Lower lobe of right lung (tissue), 2 donors: ENCODE results near the gene GRIK1. TPM values are rescaled to one million over a fixed set of nuclear protein-coding genes. Genes with fewer than 3 reads are reported as not detected.

ENCODE experiments used
- ATAC-seq, 2 donors: fragments of 200-7000 bp; cut with Tn5 transposase; one replicate each; pipeline ENCODE4 v1.9.1; 2020 to 2022; ENCODE audit warnings: mild to moderate bottlenecking in 2 of 2, moderate library complexity in 2 of 2
- DNase-seq: peaks from one replicate; pipeline ENCODE4 v3.0.0-alpha.2; 2020
- H3K27ac ChIP-seq: fragments of 200-600 bp; one replicate; pipeline ENCODE4 v1.8.0; 2022
- H3K27me3 ChIP-seq: fragments of 200-600 bp; one replicate; pipeline ENCODE4 v1.8.0; 2022; ENCODE audit warnings: low read depth
- H3K36me3 ChIP-seq: fragments of 200-600 bp; one replicate; pipeline ENCODE4 v1.8.0; 2022; ENCODE audit warnings: mild to moderate bottlenecking
- H3K4me1 ChIP-seq: fragments of 200-600 bp; one replicate; pipeline ENCODE4 v1.8.0; 2022
- H3K4me3 ChIP-seq: fragments of 200-600 bp; one replicate; pipeline ENCODE4 v1.8.0; 2022; ENCODE audit warnings: mild to moderate bottlenecking
- H3K9me3 ChIP-seq: fragments of 200-600 bp; one replicate; pipeline ENCODE4 v1.8.0; 2022
- intact Hi-C: fragments of 100-400 bp; cut with DNase I; formaldehyde crosslinking; loops from one replicate; pipeline ENCODE4 v1.11.0; 2022
- total RNA-seq: library from RNA; stranded (reverse); fragmentation: NEBNext Ultra II Directional; extraction: Animal tissue kit (Norgen Biotek cat#: 25700); gene quantifications from one replicate; pipeline ENCODE4 v1.2.1, GENCODE V29; 2021
- TF ChIP-seq, protein P1 (sequence below): fragments of 200-600 bp; IDR thresholded peaks from one replicate; pipeline ENCODE4 v1.8.0; 2022; ENCODE audit warnings: antibody characterized with exemption, mild to moderate bottlenecking
- donor health status: DM: no; HTN: yes; CAD: no; lungs with severe emphysema.

GRIK1 gene
- total RNA-seq, 1 donor from 2014 or later, result not detected

DNA sequence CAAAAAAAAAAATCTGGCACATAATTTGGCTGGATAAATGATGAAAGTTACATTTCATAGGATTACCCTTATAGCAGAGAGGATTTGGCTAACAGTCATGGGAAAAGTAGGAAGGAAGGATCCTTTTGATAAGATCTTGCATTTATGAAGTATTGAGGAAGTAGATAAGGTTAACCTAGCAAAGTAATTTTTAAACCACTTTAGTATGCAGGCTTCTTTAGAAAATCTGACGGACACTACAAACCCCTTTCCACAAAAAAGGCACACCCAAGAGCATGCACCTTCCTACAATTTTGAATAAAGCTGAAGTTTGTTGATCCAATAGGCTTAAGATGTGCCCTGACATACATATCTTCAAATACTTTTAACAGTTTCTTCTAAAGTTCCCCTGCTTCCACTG, 275.2 kb downstream of the GRIK1 start:
- DNase-seq, result no peak
- Histone ChIP-seq H3K27me3 (no peaks in the 10 kb centered on the region), H3K4me3 (no peak overlapping the region), H3K4me1 (no peaks in the 10 kb centered on the region), H3K9me3 (no peaks in the 10 kb centered on the region), H3K36me3 (no peaks in the 10 kb centered on the region), H3K27ac (no peak overlapping the region)
- ATAC-seq, result no peak
- intact Hi-C loops, result no loop called here
- TF ChIP-seq, protein P1, sequence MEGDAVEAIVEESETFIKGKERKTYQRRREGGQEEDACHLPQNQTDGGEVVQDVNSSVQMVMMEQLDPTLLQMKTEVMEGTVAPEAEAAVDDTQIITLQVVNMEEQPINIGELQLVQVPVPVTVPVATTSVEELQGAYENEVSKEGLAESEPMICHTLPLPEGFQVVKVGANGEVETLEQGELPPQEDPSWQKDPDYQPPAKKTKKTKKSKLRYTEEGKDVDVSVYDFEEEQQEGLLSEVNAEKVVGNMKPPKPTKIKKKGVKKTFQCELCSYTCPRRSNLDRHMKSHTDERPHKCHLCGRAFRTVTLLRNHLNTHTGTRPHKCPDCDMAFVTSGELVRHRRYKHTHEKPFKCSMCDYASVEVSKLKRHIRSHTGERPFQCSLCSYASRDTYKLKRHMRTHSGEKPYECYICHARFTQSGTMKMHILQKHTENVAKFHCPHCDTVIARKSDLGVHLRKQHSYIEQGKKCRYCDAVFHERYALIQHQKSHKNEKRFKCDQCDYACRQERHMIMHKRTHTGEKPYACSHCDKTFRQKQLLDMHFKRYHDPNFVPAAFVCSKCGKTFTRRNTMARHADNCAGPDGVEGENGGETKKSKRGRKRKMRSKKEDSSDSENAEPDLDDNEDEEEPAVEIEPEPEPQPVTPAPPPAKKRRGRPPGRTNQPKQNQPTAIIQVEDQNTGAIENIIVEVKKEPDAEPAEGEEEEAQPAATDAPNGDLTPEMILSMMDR, result no peak

DNA sequence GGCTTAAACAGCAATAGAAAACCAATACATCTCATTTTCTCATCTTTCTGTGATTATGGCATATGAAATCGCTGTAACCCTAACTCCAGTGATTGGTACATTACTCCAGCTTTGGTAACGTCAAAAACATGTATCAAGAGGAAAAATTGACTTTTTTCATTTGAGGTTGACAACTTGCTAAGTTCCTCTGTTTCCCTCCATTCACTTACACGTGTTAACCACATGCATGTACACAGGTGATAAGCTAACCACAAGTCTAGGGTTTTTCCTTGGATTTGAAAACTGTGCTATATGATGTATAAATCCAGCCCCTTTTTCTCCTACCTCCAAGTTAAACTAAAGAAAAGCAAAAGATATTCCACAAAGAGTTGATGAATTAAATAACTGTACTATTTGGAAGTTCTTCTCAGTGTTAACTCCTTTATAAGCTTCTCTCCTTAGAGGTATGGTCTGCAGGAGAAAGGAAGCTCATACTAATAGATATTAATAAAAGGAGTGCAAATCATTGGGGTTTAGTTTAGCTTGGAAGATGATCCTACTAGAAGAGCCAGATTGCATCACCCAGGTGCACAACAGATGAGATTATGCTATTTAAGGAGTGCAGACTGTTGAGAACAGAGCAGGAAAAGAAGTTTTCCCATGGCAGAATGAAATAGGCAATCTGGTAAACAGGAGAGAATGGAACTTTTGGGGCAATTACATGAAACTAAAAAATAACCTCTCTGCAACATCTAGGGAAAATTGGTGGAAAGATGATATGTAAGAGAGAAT, 277.9 kb downstream of the GRIK1 start:
- DNase-seq, result no peak
- Histone ChIP-seq H3K27ac (no peak overlapping the region), H3K27me3 (no peaks in the 10 kb centered on the region), H3K9me3 (no peaks in the 10 kb centered on the region), H3K4me3 (no peak overlapping the region), H3K36me3 (no peaks in the 10 kb centered on the region), H3K4me1 (no peaks in the 10 kb centered on the region)
- intact Hi-C loops, result no loop called here
- ATAC-seq, result no peak
- TF ChIP-seq, protein P1, result no peak

DNA sequence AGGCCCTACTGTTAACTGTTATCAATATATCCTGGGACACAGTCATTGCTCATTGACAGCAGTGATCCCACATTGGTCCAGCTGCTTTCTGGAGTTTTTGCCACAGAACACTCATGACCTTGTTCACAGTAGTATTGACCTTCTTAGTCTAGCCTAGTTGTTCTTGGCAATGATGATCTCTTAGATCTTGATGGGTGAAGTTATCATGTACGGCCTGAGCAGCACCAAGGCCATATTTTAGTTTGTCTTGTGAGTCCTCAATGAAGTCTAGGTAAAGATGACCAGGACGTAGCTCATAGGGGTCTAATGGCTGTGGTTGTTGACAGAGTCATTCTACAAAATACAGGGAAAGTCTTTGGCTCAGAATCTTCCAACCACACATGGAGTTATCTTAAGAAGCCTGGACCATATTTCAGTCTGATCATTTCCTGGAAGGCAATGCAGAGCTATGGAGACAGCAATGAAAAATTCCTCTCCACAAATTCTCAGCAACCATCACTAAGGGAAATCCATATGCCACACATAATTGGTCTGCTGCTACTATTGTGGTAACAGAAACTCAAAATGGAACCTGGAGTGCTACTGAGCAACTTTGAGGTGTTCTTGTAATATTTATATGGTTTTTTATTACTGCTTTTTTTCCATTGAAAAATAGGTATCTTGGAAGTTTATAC, 279.6 kb downstream of the GRIK1 start:
- ATAC-seq, result no peak

DNA sequence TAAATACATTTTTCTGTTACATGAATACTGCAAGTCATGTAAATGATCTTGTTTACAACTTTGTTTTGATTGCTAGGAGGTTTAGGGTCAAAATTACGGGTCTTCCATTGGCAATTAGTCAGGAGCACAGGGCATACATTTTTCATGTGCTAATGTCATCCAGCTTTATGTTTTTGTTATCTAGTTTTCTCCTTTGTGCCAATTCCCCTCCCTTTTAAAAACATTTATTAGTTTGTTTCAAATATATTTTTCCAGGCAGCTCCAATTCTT, 280.9 kb downstream of the GRIK1 start:
- DNase-seq (no peak), ATAC-seq (no peak)
- Histone ChIP-seq H3K4me1 (peaks cover 3% of the 10 kb centered on the region), H3K4me3 (no peak overlapping the region), H3K36me3 (no peaks in the 10 kb centered on the region), H3K27ac (no peak overlapping the region), H3K9me3 (no peaks in the 10 kb centered on the region), H3K27me3 (no peaks in the 10 kb centered on the region)
- TF ChIP-seq, protein P1, result no peak
- intact Hi-C loops, result no loop called here

More for the DNA sequence above, 279.6 kb downstream of the GRIK1 start:
- intact Hi-C loops, result no loop called here
- TF ChIP-seq, protein P1, result no peak
- no peaks in the 10 kb centered on the region for H3K9me3 ChIP-seq
- no peaks in the 10 kb centered on the region for H3K27me3 ChIP-seq
- peaks cover 3% of the 10 kb centered on the region for H3K4me1 ChIP-seq
- H3K36me3 ChIP-seq, result no peaks in the 10 kb centered on the region
- no peak for DNase-seq
- H3K27ac ChIP-seq, result no peak overlapping the region
- H3K4me3 ChIP-seq, result no peak overlapping the region

DNA sequence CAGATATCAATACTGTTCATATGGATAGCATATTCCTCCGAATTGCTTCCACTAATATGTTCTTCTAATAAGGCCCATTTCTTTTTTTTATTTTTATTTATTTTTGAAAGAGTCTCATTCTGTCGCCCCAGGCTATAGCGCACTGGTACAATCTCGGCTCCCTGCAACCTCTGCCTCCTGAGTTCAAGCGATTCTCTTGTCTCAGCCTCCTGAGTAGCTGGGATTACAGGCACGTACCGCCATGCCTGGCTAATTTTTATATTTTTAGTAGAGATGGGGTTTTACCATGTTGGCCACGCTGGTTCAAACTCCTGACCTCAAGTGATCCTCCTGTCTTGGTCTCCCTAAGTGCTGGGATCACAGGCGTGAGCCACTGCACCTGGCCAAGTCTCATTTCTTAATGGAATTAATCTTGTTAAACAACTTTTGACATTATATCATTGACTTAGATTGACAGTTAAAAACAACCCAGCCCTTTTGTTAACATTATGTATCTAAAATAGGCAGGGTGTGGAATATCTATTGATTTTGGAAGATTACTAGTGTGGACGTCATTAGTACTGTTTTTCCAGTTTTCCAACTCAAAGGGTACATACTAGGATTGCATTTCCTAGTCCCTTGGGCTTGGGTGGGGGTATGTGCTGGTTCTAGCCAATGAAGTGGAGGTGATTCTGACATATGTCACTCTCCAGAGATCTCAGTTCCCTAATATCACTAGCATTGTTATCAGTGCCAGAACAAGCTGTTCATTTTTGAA, 281.4 kb downstream of the GRIK1 start:
- Histone ChIP-seq H3K4me3 (no peak overlapping the region), H3K36me3 (no peaks in the 10 kb centered on the region), H3K27ac (no peak overlapping the region), H3K27me3 (no peaks in the 10 kb centered on the region), H3K9me3 (no peaks in the 10 kb centered on the region), H3K4me1 (peaks cover 3% of the 10 kb centered on the region)
- TF ChIP-seq, protein P1, result no peak
- no peak for ATAC-seq
- DNase-seq, result no peak
- intact Hi-C loops, result no loop called here
